GM19025 (cell line): ENCODE data around the gene ALOX5.
A peak's percentile ranks its signal among the peaks of the same experiment; 100 is the strongest.
"Not testable (repeated sequence)": the region's sequence is repeated elsewhere in the genome, so short reads cannot be mapped to it uniquely, and the experiment has no call there.

Experiments used
- ATAC-seq: cut with Tn5 transposase; IDR thresholded peaks from one replicate; pipeline ENCODE4 v1.9.1; 2021; ENCODE audit warnings: mild to moderate bottlenecking, low read depth, moderate library complexity; ENCODE audit not compliant: unreplicated experiment

ALOX5 gene

DNA sequence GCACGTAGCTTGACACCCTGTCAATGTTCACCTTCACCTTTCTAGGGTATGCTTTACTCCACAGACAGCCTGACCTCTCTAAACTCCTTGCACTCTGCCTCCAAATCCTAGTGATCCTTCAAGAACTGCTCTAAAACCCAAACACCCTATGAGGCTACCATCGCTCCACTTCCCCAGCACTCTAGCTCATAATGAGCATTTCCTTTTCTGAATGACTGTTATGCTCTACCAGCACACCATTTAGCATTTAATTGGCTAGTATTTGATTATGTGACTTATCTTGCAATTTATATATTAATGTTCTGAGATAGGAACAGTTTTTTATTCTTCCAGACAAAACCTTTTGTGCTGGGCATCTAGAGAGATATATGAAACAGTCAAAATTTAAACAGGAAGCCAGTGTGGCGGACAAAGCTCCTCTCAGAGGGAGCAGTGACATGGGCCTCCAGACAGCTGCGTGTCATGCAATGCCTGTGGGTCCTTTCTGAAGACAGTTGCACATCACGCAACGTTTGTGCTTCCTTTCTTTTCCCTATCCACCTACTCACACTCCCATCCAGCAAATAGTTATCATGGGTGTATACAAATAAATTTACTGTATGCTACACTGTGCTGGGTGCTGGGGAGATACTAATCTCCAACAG, 86.3 kb downstream of the ALOX5 start:
- peak; percentile 38 for ATAC-seq

DNA sequence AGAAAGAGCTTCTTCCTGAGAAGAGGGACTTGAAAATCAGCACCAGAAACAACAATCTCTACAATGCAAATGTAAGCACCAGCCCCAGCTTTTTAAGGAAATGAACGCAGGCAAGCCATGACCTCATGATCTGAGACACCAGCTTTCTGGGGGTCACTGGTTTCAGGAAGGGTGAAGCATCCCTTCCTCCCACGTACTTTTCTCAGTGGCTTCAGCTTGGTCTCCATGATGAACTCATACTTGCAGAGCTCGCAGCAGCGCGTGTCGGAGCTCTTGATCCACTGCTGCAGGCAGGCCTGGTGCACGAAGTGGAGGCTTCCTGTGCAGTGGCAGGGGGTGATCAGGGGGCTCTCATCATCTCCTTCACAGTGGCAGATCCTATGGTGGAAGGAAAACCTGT, 87.0 kb downstream of the ALOX5 start:
- peak; percentile 64 for ATAC-seq

- no peak for ATAC-seq
These were observed 89.5 kb downstream of the ALOX5 start for GRCh38 chr10:45463244-45464116.

DNA sequence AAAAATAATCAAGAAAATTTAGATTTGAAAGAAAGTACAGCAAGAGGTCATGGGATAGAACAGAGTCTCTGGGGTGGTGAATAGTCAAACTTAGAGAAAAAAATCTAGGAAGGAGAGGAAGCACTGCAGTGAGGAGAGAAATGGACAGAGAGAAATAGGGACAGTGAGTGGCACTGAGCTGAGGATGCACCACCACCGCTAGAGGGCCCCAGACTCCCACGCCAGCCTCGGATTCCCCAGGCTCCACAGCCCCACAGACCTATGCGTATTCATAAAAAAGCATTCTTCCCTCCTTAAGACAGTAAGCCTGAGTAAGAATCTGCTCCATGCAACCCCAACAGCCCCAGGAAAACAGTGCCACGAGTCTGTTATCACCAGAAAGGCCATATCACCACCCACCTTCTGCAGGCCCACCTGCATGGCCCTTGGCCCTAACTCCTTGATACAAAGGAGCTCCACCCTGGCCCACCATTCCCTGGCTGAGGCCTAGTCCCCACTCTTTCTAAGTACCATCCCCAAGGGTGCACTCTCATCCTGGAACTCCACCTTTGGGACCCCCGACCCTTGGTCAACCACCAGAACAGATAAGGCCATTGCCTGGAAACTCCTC, 91.0 kb downstream of the ALOX5 start:
- peak; percentile 35 for ATAC-seq

DNA sequence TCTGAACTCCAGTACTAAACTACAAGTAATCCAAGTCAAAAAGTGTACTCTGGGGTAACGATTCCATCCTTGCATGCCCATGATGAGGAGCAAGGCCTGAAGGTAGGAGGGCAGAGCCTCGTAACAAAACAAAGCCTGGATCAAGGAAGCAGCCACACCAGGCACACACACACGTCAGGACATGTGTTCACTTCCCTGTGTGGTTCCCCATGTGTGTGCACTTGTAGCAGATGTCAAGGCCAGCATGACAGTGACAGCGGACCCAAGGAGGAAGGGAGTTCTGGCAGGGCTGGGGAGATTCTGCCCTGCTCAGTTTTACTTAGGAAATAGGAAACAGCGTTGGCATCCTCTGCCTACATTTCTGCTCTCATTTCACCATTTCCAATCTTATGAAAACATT, 92.8 kb downstream of the ALOX5 start:
- ATAC-seq = no peak

GRCh38 chr10:45468079-45468478, 94.1 kb downstream of the ALOX5 start:
- ATAC-seq = no peak

- ATAC-seq = no peak
These were observed 96.3 kb downstream of the ALOX5 start for GRCh38 chr10:45470098-45471012.

- ATAC-seq = no peak
These were observed 97.0 kb downstream of the ALOX5 start for GRCh38 chr10:45471059-45471458.

DNA sequence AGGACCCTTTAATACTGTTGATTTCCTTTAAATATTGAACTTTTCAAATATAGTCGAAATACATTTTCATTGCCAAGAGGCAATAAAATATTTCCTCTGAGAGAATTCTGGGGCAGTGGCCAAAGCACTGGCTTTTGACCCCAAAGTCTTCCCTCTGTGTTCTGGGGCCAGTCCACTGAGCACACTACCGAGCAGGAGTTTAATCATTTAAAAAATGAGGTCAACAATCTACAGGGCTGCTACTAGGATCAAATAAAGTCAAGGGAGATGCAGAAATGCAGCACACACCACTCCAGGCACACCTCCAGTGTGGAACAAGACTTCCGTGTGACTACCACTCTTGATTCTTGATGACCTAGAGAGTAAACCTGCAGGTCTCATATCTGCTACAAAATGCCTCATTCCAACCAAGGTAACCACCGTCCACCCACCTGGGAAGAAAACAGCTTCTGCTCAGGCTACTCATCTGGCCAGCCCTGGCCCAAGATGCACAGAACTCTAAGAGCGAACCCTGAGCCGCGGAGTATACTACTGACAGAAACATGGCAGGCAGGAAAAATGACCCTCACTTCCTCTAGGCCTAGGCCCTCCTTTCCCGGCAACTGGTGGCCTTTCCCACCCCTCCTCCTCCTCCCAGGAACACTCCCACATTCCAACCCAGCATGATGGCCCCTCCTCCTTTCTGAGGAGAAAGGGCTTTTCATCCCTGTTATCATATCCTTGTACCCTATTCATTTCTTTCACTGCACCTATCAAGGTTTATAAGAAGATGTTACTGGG, 97.7 kb downstream of the ALOX5 start:
- ATAC-seq = no peak

- no peak for ATAC-seq
These were observed 99.1 kb downstream of the ALOX5 start for GRCh38 chr10:45473126-45473525.

DNA sequence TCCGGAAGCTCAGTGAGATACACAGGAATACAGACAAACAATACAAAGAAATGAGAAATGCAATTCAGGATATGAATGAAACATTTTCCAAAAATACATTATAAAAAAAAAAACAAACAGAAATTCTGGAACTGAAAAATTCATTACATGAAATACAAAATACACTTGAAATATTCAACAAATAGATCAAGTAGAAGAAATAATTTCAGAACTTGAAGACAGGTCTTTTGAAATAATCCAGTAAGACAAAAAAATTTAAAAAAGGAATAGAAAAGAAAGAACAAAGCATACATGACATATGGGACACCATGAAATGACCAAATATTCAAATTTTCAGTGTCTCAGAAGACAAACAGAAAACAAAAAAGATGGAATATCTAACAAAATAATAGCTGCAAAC, 102.5 kb downstream of the ALOX5 start:
- no peak for ATAC-seq

GRCh38 chr10:45480294-45480693, 106.3 kb downstream of the ALOX5 start:
- ATAC-seq = no peak

- ATAC-seq = not testable (repeated sequence)
These were observed 107.1 kb downstream of the ALOX5 start for GRCh38 chr10:45481100-45481499.

- no peak for ATAC-seq
These were observed 109.0 kb downstream of the ALOX5 start for GRCh38 chr10:45483002-45483401.

DNA sequence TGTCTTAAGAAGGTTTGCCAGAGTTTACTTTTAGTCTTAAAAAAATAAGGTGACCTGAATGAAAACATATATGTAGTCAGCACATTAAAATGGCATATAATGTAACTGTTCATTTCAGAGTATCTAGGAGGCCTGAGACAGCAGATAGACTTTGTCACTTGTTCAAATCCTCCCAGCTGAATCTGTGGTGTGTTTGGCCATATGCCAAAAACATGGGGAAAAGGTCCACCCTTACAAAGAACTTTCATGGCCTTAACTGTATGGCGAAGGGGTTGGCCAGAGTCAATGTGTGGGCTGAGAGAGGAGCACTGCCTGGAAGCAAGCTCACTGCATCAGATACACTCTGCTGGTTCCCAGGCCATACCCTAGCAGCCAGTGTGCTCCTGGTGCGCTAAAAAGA, 113.7 kb downstream of the ALOX5 start:
- ATAC-seq = no peak

DNA sequence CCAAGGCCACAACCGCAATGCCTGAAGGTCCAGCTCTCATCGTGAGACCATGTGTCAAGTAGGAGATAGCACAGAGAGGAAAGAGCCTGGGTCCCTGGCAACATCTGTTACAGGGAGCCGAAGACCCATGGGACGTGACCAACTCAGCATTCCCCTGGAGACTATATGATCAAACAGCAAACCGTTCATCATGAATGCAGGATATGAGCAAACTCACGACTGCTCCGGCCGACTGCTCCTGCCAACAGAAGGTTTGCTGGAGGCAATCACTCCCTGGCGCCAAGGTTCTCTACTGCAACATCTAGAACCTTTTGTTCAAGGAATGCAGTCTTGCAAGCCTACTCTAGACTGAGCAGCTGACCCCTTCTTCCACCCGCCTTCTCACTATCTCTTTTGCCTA, 114.3 kb downstream of the ALOX5 start:
- ATAC-seq = no peak

DNA sequence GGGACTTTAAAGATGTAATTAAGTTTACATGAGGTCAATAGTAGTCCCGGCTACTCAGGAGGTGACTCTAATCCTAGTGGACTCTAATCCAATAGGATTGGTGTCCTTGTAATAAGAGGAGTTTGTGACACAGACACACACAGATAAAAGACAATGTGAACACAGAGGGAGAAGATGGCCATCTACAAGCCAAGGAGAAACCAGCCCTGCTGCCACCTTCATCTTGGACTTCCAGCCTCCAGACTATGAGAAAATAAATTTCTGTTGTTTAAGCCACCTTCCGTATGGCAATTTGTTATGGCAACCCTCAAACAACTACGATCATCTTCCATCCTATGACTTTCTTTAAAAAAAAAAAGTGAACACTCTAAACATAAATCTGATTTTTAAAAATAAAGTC, 116.3 kb downstream of the ALOX5 start:
- ATAC-seq = no peak

- ATAC-seq = no peak
These were observed 117.0 kb downstream of the ALOX5 start for GRCh38 chr10:45491061-45491460.
